ENCODE data around the gene UBR1.
"Not testable (repeated sequence)": the region's sequence is repeated elsewhere in the genome, so short reads cannot be mapped to it uniquely, and the experiment has no call there.

Gene UBR1

GRCh38 chr15:43105778-43106485 lies at the start of gene UBR1:
Gene UBR1 (minus strand): TSS chr15:43106038. CDS start chr15:43106022, 16 bp downstream.
- DNase-seq (ENCODE audit: low read depth in 2 of 2): peak; percentile 81 to 82

GRCh38 chr15:43153269-43153668 lies 47.4 kb upstream of the UBR1 start:
- DNase-seq (ENCODE audit: low read depth in 2 of 2): no peak

- DNase-seq (ENCODE audit: low read depth in 2 of 2): no peak
These were observed 45.9 kb upstream of the UBR1 start for GRCh38 chr15:43151688-43152087.

GRCh38 chr15:43150191-43150929 lies 44.5 kb upstream of the UBR1 start:
- peak; percentile 86 to 89 for DNase-seq (ENCODE audit: low read depth in 2 of 2)

- DNase-seq (ENCODE audit: low read depth in 2 of 2): no peak
These were observed 40.3 kb upstream of the UBR1 start for GRCh38 chr15:43146184-43146583.

GRCh38 chr15:43144512-43144911 lies 38.7 kb upstream of the UBR1 start:
- no peak for DNase-seq (ENCODE audit: low read depth in 2 of 2)

- peak in 1 of 2 experiments; percentile 3 for DNase-seq (ENCODE audit: low read depth in 2 of 2)
These were observed 37.5 kb upstream of the UBR1 start for GRCh38 chr15:43143203-43143941.

GRCh38 chr15:43135351-43135750 lies 29.5 kb upstream of the UBR1 start:
- DNase-seq (ENCODE audit: low read depth in 2 of 2): no peak

GRCh38 chr15:43134157-43134635 lies 28.4 kb upstream of the UBR1 start:
- no peak for DNase-seq (ENCODE audit: low read depth in 2 of 2)

- peak in 1 of 2 experiments; percentile 6 for DNase-seq (ENCODE audit: low read depth in 2 of 2)
These were observed 27.8 kb upstream of the UBR1 start, which contains the start of gene TMEM62 for GRCh38 chr15:43133430-43134156. Gene TMEM62 (plus strand): TSS chr15:43133586. CDS start chr15:43133803, 217 bp downstream.

GRCh38 chr15:43132830-43133429 lies 27.1 kb upstream of the UBR1 start:
- no peak for DNase-seq (ENCODE audit: low read depth in 2 of 2)

GRCh38 chr15:43128980-43129335 lies 23.1 kb upstream of the UBR1 start:
- DNase-seq (ENCODE audit: low read depth in 2 of 2): no peak

GRCh38 chr15:43128174-43128979 lies 22.5 kb upstream of the UBR1 start:
- DNase-seq (ENCODE audit: low read depth in 2 of 2): not testable (repeated sequence)

- DNase-seq (ENCODE audit: low read depth in 2 of 2): no peak
These were observed 21.9 kb upstream of the UBR1 start for GRCh38 chr15:43127752-43128151.

GRCh38 chr15:43126356-43126755 lies 20.5 kb upstream of the UBR1 start:
- DNase-seq (ENCODE audit: low read depth in 2 of 2): no peak

- DNase-seq (ENCODE audit: low read depth in 2 of 2): no peak
These were observed 19.3 kb upstream of the UBR1 start for GRCh38 chr15:43125100-43125661.

- DNase-seq (ENCODE audit: low read depth in 2 of 2): no peak
These were observed 16.0 kb upstream of the UBR1 start for GRCh38 chr15:43121863-43122262.

- DNase-seq (ENCODE audit: low read depth in 2 of 2): no peak
These were observed 13.0 kb upstream of the UBR1 start for GRCh38 chr15:43118829-43119228.

- DNase-seq (ENCODE audit: low read depth in 2 of 2): no peak
These were observed 12.4 kb upstream of the UBR1 start for GRCh38 chr15:43118286-43118685.

GRCh38 chr15:43111354-43111753 lies 5.5 kb upstream of the UBR1 start:
- DNase-seq (ENCODE audit: low read depth in 2 of 2): no peak

Data from fibroblast of skin of left biceps (primary cell).